Measurements from ENCODE around the gene BYSL. TPM values are rescaled to one million over a fixed set of nuclear protein-coding genes. Genes with fewer than 3 reads are reported as not detected.

BYSL gene
- total and polyA plus RNA-seq, 9 of the 15 experiments (the other 6 are each of a cell fraction or from before 2014, with no cell fraction given), result 22.2 to 92.3 (median 53.4) TPM

GRCh38 chr6:41920921-41921711 lies at the start of gene BYSL, which contains the start of gene MED20 (continued):
- no peak for TF ChIP-seq ZNF695 (CRISPR knock-in tag; IDR thresholded peaks at IDR 0.05)
- peak; percentile 100 for TF ChIP-seq CREB1 (IDR thresholded peaks at IDR 0.05)
- TF ChIP-seq CREB1 (CRISPR knock-in tag; IDR thresholded peaks at IDR 0.05), result peak; percentile 100
- peak; percentile 75 for TF ChIP-seq TFAP4 (CRISPR knock-in tag; IDR thresholded peaks at IDR 0.05; ENCODE audit: borderline replicate concordance)
- 0 out of 2 replicates have a peak, but pooled peaks have one; percentile 13 for TF ChIP-seq DPF2 (IDR thresholded peaks at IDR 0.05)
- TF ChIP-seq MAX (CRISPR knock-in tag; IDR thresholded peaks at IDR 0.05), result peak; percentile 96
- no peak for TF ChIP-seq ZNF324 (CRISPR knock-in tag; IDR thresholded peaks at IDR 0.05)
- no peak for TF ChIP-seq HNRNPK (IDR thresholded peaks at IDR 0.05; ENCODE audit: low read depth, low read length, poor library complexity, severe bottlenecking)
- TF ChIP-seq FOXO4 (CRISPR knock-in tag; IDR thresholded peaks at IDR 0.05), result no peak
- no peak; the same call in 1 of the 2 replicates for TF ChIP-seq SMARCA4 (IDR thresholded peaks at IDR 0.05)
- no peak for TF ChIP-seq SFPQ (IDR thresholded peaks at IDR 0.05; ENCODE audit: low read depth, low read length)
- TF ChIP-seq EHMT2 (IDR thresholded peaks at IDR 0.05), result no peak
- TF ChIP-seq ELK3 (CRISPR knock-in tag; IDR thresholded peaks at IDR 0.05), result no peak
- TF ChIP-seq ZBTB33 (CRISPR knock-in tag; IDR thresholded peaks at IDR 0.05), result 0 out of 2 replicates have a peak, but pooled peaks have one; percentile 39
- no peak for TF ChIP-seq ZNF668 (CRISPR knock-in tag; IDR thresholded peaks at IDR 0.05)
- no peak for TF ChIP-seq SMARCB1 (IDR thresholded peaks at IDR 0.05; ENCODE audit: insufficient read length, low read depth)
- TF ChIP-seq CEBPB (tag; IDR thresholded peaks at IDR 0.05), result peak; percentile 89
- no peak for TF ChIP-seq THAP7 (CRISPR knock-in tag; IDR thresholded peaks at IDR 0.05)
- TF ChIP-seq ZNF143 (CRISPR knock-in tag; IDR thresholded peaks at IDR 0.05), result no peak
- TF ChIP-seq HDAC8 (tag; IDR thresholded peaks at IDR 0.05), result no peak
